ENCODE data around the gene SERPINE2.

The SERPINE2 gene

GRCh38 chr2:224030786-224031185 is 8.3 kb downstream of the SERPINE2 start:
- no peak for DNase-seq (ENCODE audit: low read depth)
- TF ChIP-seq CTCF (IDR thresholded peaks at IDR 0.05; ENCODE audit: control insufficient read depth, extremely low read depth, insufficient read depth): no peak
- no peak overlapping the region for H3K4me3 ChIP-seq (ENCODE audit: low read depth, low read length)

DNA sequence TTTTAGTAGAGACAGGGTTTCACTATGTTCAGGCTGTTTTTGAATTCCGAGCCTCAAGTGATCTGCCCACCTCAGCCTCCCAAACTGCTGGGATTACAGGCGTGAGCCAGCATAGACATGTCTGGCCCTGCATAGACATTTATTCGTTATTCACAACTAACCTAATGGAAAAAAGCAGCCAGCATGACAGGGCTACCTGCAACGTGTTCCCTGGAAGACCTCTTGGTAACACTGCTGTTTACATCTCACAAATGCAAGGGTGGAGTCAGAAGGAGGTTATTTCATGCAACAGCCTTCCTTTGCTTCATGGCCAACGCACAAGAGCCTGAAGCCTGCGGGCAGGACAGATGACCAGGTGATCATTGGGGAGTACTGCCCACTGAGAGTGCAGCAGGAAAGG is 9.2 kb downstream of the SERPINE2 start:
- H3K4me3 ChIP-seq (ENCODE audit: low read depth, low read length): no peak overlapping the region
- no peak for DNase-seq (ENCODE audit: low read depth)
- no peak for TF ChIP-seq CTCF (IDR thresholded peaks at IDR 0.05; ENCODE audit: control insufficient read depth, extremely low read depth, insufficient read depth)

GRCh38 chr2:224027931-224028330 is 11.2 kb downstream of the SERPINE2 start:
- no peak overlapping the region for H3K4me3 ChIP-seq (ENCODE audit: low read depth, low read length)
- no peak for DNase-seq (ENCODE audit: low read depth)
- TF ChIP-seq CTCF (IDR thresholded peaks at IDR 0.05; ENCODE audit: control insufficient read depth, extremely low read depth, insufficient read depth): no peak

- no peak overlapping the region for H3K4me3 ChIP-seq (ENCODE audit: low read depth, low read length)
- DNase-seq (ENCODE audit: low read depth): no peak
- TF ChIP-seq CTCF (IDR thresholded peaks at IDR 0.05; ENCODE audit: control insufficient read depth, extremely low read depth, insufficient read depth): no peak
Measured at GRCh38 chr2:224027070-224027469, 12.0 kb downstream of the SERPINE2 start.

DNA sequence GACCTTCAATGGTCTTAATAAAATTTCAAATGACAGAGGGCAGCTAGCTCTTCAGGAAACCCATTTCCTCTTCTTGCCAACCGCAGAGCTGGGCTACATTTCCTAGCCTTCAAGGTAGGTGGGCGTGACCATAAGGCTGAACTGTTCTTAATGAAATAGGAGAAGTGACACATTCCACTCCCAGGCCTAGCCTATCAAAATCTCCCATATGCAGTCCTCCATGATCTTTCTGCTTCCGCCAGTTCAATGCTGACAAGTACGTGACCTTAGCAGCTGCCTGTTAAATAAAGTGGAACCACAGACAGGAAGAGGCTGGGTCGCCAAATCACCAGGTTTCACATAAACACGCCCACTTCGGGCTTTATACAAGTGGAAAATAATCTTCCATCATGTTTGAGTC is 13.2 kb downstream of the SERPINE2 start:
- no peak for TF ChIP-seq CTCF (IDR thresholded peaks at IDR 0.05; ENCODE audit: control insufficient read depth, extremely low read depth, insufficient read depth)
- H3K4me3 ChIP-seq (ENCODE audit: low read depth, low read length): no peak overlapping the region
- DNase-seq (ENCODE audit: low read depth): no peak

DNA sequence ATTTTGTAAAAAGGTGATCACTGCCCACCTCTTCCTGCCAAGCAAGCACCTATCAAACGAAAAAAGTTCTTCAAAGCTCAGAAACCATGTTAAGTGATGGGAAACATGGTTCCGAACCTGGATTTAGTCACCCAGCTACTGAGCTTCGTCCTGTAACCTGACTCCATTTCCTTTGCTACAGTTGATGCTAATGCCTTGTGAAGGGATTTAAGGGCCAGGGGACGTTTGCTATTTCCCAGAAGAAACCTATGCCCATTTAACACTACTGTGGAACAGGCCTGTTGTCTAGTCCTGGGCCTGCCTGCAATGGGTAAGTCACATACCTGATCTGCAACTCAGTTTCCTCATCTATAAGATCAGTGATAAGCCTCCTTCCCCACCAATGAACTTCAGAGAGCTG is 14.8 kb downstream of the SERPINE2 start:
- H3K4me3 ChIP-seq (ENCODE audit: low read depth, low read length): no peak overlapping the region
- no peak for DNase-seq (ENCODE audit: low read depth)
- TF ChIP-seq CTCF (IDR thresholded peaks at IDR 0.05; ENCODE audit: control insufficient read depth, extremely low read depth, insufficient read depth): no peak

- H3K4me3 ChIP-seq (ENCODE audit: low read depth, low read length): no peak overlapping the region
- DNase-seq (ENCODE audit: low read depth): peak; percentile 88
- no peak for TF ChIP-seq CTCF (IDR thresholded peaks at IDR 0.05; ENCODE audit: control insufficient read depth, extremely low read depth, insufficient read depth)
Measured at GRCh38 chr2:224023188-224023587, 15.9 kb downstream of the SERPINE2 start.
